Choroid plexus epithelial cell (primary cell): ENCODE data around the gene SLC7A8.
A peak's percentile ranks its signal among the peaks of the same experiment; 100 is the strongest.

Experiments
- DNase-seq: peaks from one replicate; pipeline ENCODE4 v3.0.0-alpha.2; 2010; ENCODE audit warnings: low read depth
- H3K4me3 ChIP-seq: 2 replicates; pipeline ENCODE4 v1.5.1; 2011; ENCODE audit warnings: low read depth, mild to moderate bottlenecking, control low read depth, low read length, moderate library complexity
- CTCF ChIP-seq: conservative IDR thresholded peaks from 2 replicates; pipeline ENCODE4 v1.5.1; 2011; ENCODE audit warnings: low read depth, mild to moderate bottlenecking, control low read depth, inconsistent platforms, low read length, moderate library complexity

Gene SLC7A8

GRCh38 chr14:23125011-23125410, 58.4 kb downstream of the SLC7A8 start:
- DNase-seq: no peak

GRCh38 chr14:23124337-23124954, 59.0 kb downstream of the SLC7A8 start:
- no peak for TF ChIP-seq CTCF
- no peak for DNase-seq
- no peak overlapping the region for H3K4me3 ChIP-seq

More at GRCh38 chr14:23125011-23125410, 58.4 kb downstream of the SLC7A8 start:
- no peak for TF ChIP-seq CTCF
- H3K4me3 ChIP-seq: no peak overlapping the region

- TF ChIP-seq CTCF: no peak
- DNase-seq: no peak
- H3K4me3 ChIP-seq: no peak overlapping the region
Observed at GRCh38 chr14:23123419-23123818, 60.0 kb downstream of the SLC7A8 start.

- no peak overlapping the region for H3K4me3 ChIP-seq
- no peak for DNase-seq
- no peak for TF ChIP-seq CTCF
Observed at GRCh38 chr14:23122086-23122485, 61.4 kb downstream of the SLC7A8 start.

GRCh38 chr14:23121361-23121771, 62.1 kb downstream of the SLC7A8 start:
- no peak for TF ChIP-seq CTCF
- DNase-seq: peak; percentile 70

GRCh38 chr14:23120541-23121251, 62.8 kb downstream of the SLC7A8 start:
- TF ChIP-seq CTCF: peak; percentile 100
- DNase-seq: peak; percentile 91
- no peak overlapping the region for H3K4me3 ChIP-seq

More at GRCh38 chr14:23121361-23121771, 62.1 kb downstream of the SLC7A8 start:
- H3K4me3 ChIP-seq: no peak overlapping the region
